HepG2 (cell line): ENCODE measurements around the gene KCNJ6. TPM values are rescaled to one million over a fixed set of nuclear protein-coding genes. Genes with fewer than 3 reads are reported as not detected.

Source experiments
- ATAC-seq: fragments of 200-7000 bp; cut with Tn5 transposase; 3 replicates; pipeline ENCODE4 v1.9.1; 2020; ENCODE audit warnings: mild to moderate bottlenecking, moderate library complexity
- BruUV-seq: library from RNA; stranded (reverse); fragments of 400-500 nt; replicated peaks from 2 replicates; lab custom pipeline; 2021; lab: Mats Ljungman, UMichigan
- CTCF ChIA-PET: fragments of 300-600 bp; formaldehyde crosslinking; extraction: SDS; loops from one replicate; lab custom pipeline; 2021; ENCODE audit warnings: low total read pairs, inconsistent platforms, low intra/inter-chr PET ratio; lab: Yijun Ruan, JAX
- POLR2A ChIA-PET: fragments of 350-600 bp; sonication (Branson Sonifier 250); formaldehyde crosslinking; loops from one replicate; lab custom pipeline; 2020; ENCODE audit warnings: antibody characterized with exemption, inconsistent platforms; lab: Yijun Ruan, JAX
- DNase-seq: peaks from one replicate; pipeline ENCODE4 v3.0.0-alpha.2; 2015; ENCODE audit warnings: low spot score
- FAIRE-seq: peaks from 3 replicates; lab custom pipeline; 2011; peaks lifted over from hg19 to GRCh38; lab: Jason Lieb, UNC
- H2AFZ ChIP-seq: one replicate; pipeline ENCODE4 v1.6.1; 2011; ENCODE audit warnings: low read length, inconsistent platforms
- H3K27ac ChIP-seq: fragments of 300-600 bp; 3 replicates; pipeline ENCODE4 v1.8.0; 2011; ENCODE audit warnings: mixed run types, mild to moderate bottlenecking, mixed read lengths, low read length, inconsistent platforms; ENCODE audit not compliant: insufficient read depth; ENCODE audit errors: extremely low read length
- H3K27me3 ChIP-seq, 2 experiments: fragments of 200-600 bp in 1 of 2; 2 replicates in 1 of 2; 3 replicates in 1 of 2; pipeline versions ENCODE4 v1.6.0 to v1.8.0; 2011; ENCODE audit warnings: low read length in 2 of 2, mild to moderate bottlenecking in 2 of 2, moderate library complexity in 2 of 2, inconsistent platforms in 1 of 2; ENCODE audit not compliant: insufficient read depth in 2 of 2, control insufficient read depth in 1 of 2
- H3K36me3 ChIP-seq, 2 experiments: fragments of 200-600 bp in 1 of 2; replicated peaks in 1 of 2; 2 replicates in 1 of 2; 3 replicates in 1 of 2; pipeline versions ENCODE4 v1.5.1 to v1.8.0; 2011; ENCODE audit warnings: low read length in 2 of 2, inconsistent platforms in 1 of 2; ENCODE audit not compliant: insufficient read depth in 2 of 2, control insufficient read depth in 1 of 2
- H3K4me1 ChIP-seq: 2 replicates; pipeline ENCODE4 v1.5.1; 2012; ENCODE audit warnings: low read length, inconsistent platforms; ENCODE audit not compliant: insufficient read depth
- H3K4me2 ChIP-seq: 2 replicates; pipeline ENCODE4 v1.6.0; 2011; ENCODE audit warnings: low read depth, low read length, inconsistent platforms
- H3K4me3 ChIP-seq, 3 experiments: fragments of 200-600 bp in 1 of 3; sonication (generic), shearing (Covaris generic) in 1 of 3; replicated peaks in 1 of 3; 2 replicates each; pipeline ENCODE4 v1.5.1; 2011 to 2016; ENCODE audit warnings: low read length in 3 of 3, inconsistent platforms in 2 of 3, low read depth in 2 of 3, mild to moderate bottlenecking in 2 of 3, control low read depth in 1 of 3, mixed read lengths in 1 of 3; ENCODE audit not compliant: insufficient read depth in 1 of 3
- H3K79me2 ChIP-seq: one replicate; pipeline ENCODE4 v1.6.1; 2011; ENCODE audit warnings: low read length, inconsistent platforms; ENCODE audit not compliant: insufficient read depth
- H3K9ac ChIP-seq: 2 replicates; pipeline ENCODE4 v1.6.0; 2011; ENCODE audit warnings: mild to moderate bottlenecking, low read depth, low read length, inconsistent platforms; ENCODE audit not compliant: insufficient read depth
- H3K9me3 ChIP-seq: 2 replicates; pipeline ENCODE4 v1.5.1; 2012; ENCODE audit warnings: mild to moderate bottlenecking, low read length
- H4K20me1 ChIP-seq: 2 replicates; pipeline ENCODE4 v1.6.0; 2011; ENCODE audit warnings: inconsistent platforms, mild to moderate bottlenecking, low read length, moderate library complexity; ENCODE audit not compliant: insufficient read depth
- ATF7 ChIP-seq, 2 experiments: fragments of 450-650 bp in 1 of 2; sonication (generic) in 1 of 2; formaldehyde crosslinking in 1 of 2; IDR thresholded peaks; 2 replicates each; pipeline versions ENCODE4 v1.4.0 to v1.6.1; 2016 to 2020; ENCODE audit warnings: antibody characterized with exemption in 1 of 2, mild to moderate bottlenecking in 1 of 2, missing genetic modification reagents in 1 of 2
- GRHL1 ChIP-seq: sonication (generic); formaldehyde crosslinking; conservative IDR thresholded peaks from 2 replicates; pipeline ENCODE4 v1.8.0; 2022; ENCODE audit warnings: missing genetic modification reagents
- MAFK ChIP-seq, 2 experiments: IDR thresholded peaks in 1 of 2; conservative IDR thresholded peaks in 1 of 2; 2 replicates each; pipeline ENCODE4 v1.6.1; 2011; ENCODE audit warnings: improper control_type of control experiment in 2 of 2, low read length in 2 of 2
- MYC ChIP-seq: sonication (generic); formaldehyde crosslinking; IDR thresholded peaks from 2 replicates; pipeline ENCODE4 v1.9.0; 2021; ENCODE audit warnings: missing genetic modification reagents, borderline replicate concordance
- RBM39 ChIP-seq: fragments of 200-400 bp; formaldehyde crosslinking; IDR thresholded peaks from one replicate; pipeline ENCODE4 v1.6.1; 2018; ENCODE audit warnings: antibody characterized with exemption, mild to moderate bottlenecking, low read depth, low read length; ENCODE audit not compliant: poor library complexity, severe bottlenecking
- SALL2 ChIP-seq: sonication (generic); formaldehyde crosslinking; IDR thresholded peaks from 2 replicates; pipeline ENCODE4 v1.8.1; 2023; ENCODE audit warnings: mild to moderate bottlenecking, missing genetic modification reagents, inconsistent platforms
- ZMYM4 ChIP-seq: sonication (generic); formaldehyde crosslinking; IDR thresholded peaks from 2 replicates; pipeline ENCODE4 v1.8.1; 2023; ENCODE audit warnings: mild to moderate bottlenecking, missing genetic modification reagents
- ZNF558 ChIP-seq: sonication (generic); formaldehyde crosslinking; IDR thresholded peaks from 2 replicates; pipeline ENCODE4 v1.9.0; 2022; ENCODE audit warnings: mild to moderate bottlenecking, missing genetic modification reagents, borderline replicate concordance
- ZNF850 ChIP-seq: sonication (generic); formaldehyde crosslinking; conservative IDR thresholded peaks from 2 replicates; pipeline ENCODE4 v1.9.0; 2021; ENCODE audit warnings: mild to moderate bottlenecking, missing genetic modification reagents
- ZSCAN12 ChIP-seq: sonication (generic); formaldehyde crosslinking; IDR thresholded peaks from 2 replicates; pipeline ENCODE4 v1.9.0; 2021; ENCODE audit warnings: mild to moderate bottlenecking, missing genetic modification reagents
- ZSCAN9 ChIP-seq: IDR thresholded peaks from 2 replicates; pipeline ENCODE4 v1.6.1; 2016; ENCODE audit warnings: borderline replicate concordance
- WGBS: methylation state at CpG from one replicate; pipeline ENCODE4 v1.1.6; 2017; ENCODE audit warnings: low lambda C conversion rate; 5-methylcytosine and 5-hydroxymethylcytosine counted together
- in situ Hi-C: cut with HindIII; loops from 2 replicates; pipeline ENCODE4 v1.10.0; 2017; ENCODE audit warnings: low pct_unique_long_range_greater_than_20kb; ENCODE audit not compliant: extremely low pct_ligation_motif_present
- intact Hi-C: fragments of 100-400 bp; cut with micrococcal nuclease; formaldehyde crosslinking; loops from one replicate; pipeline ENCODE4 v1.10.0; 2022; ENCODE audit not compliant: unreplicated experiment
- polyA plus RNA-seq, 8 experiments: library from polyadenylated mRNA; depleted of rRNA in 3 of 8; stranded (reverse) in 7 of 8; unstranded in 1 of 8; fragments of >200 nt; fragmentation: Illumina TruSeq in 4 of 8; extraction: Trizol in 4 of 8; gene quantifications; 2 replicates each; pipeline versions ENCODE4 v1.2.1 to v1.2.3, GENCODE V29; 2011 to 2016; ENCODE audit warnings: low read depth in 4 of 8, missing spikeins in 1 of 8, mixed read lengths in 1 of 8; ENCODE audit not compliant: insufficient read depth in 1 of 8
- total RNA-seq, 5 experiments: library from RNA; depleted of rRNA; stranded (reverse); fragments of >200 nt; fragmentation: Illumina TruSeq; extraction: Trizol; gene quantifications; 2 replicates each; pipeline ENCODE4 v1.2.3, GENCODE V29; 2016; ENCODE audit warnings: low read depth in 1 of 5

KCNJ6 gene
- total and polyA plus RNA-seq, 2 of the 13 experiments (the other 11 are each of a cell fraction or from before 2014, with no cell fraction given): not detected

GRCh38 chr21:37601915-37602314 is 314.3 kb downstream of the KCNJ6 start:
- H3K4me1 ChIP-seq: no peaks in the 10 kb centered on the region
- no peak for TF ChIP-seq MYC
- no peak for TF ChIP-seq ATF7 (IDR thresholded peaks at IDR 0.05)
- no peak for TF ChIP-seq ATF7 (CRISPR knock-in tag; IDR thresholded peaks at IDR 0.05)
- no peak for TF ChIP-seq ZNF850 (CRISPR knock-in tag)
- TF ChIP-seq ZNF558: no peak
- no peak for TF ChIP-seq GRHL1 (CRISPR knock-in tag)
- TF ChIP-seq ZMYM4 (CRISPR knock-in tag): no peak
- no peak for TF ChIP-seq SALL2 (CRISPR knock-in tag)
- TF ChIP-seq ZSCAN12 (CRISPR knock-in tag): no peak
- TF ChIP-seq RBM39: no peak
- TF ChIP-seq ZSCAN9: no peak
- no peak for TF ChIP-seq MAFK (conservative IDR thresholded peaks at IDR 0.05 in 1 of 2, IDR thresholded peaks at IDR 0.05 in 1 of 2; ENCODE audit: low read length in 2 of 2)
- CTCF ChIA-PET: no interaction called here
- H3K79me2 ChIP-seq: no peaks in the 10 kb centered on the region
- no peak overlapping the region for H2AFZ ChIP-seq
- H3K9me3 ChIP-seq: no peaks in the 10 kb centered on the region
- no TSS peak for BruUV-seq
- in situ Hi-C loops: no loop called here
- intact Hi-C loops: no loop called here
- ATAC-seq (no peak), DNase-seq (no peak), FAIRE-seq (no peak)
- POLR2A ChIA-PET: no interaction called here
- no peaks in the 10 kb centered on the region for H3K36me3 ChIP-seq
- H4K20me1 ChIP-seq: no peaks in the 10 kb centered on the region
- 44% methylated on average over 5 of the region's 5 CpGs for WGBS
- H3K4me3 ChIP-seq: no peak overlapping the region
- H3K27me3 ChIP-seq: peaks cover 0 to 15% of the 10 kb centered on the region in 2 experiments; a peak in 3 of 5 replicates
- H3K9ac ChIP-seq: no peak overlapping the region
- no peak overlapping the region for H3K4me2 ChIP-seq
- H3K27ac ChIP-seq: no peak overlapping the region
